Calu3 (cell line): ENCODE results near the gene ODF2. TPM values are rescaled to one million over a fixed set of nuclear protein-coding genes. Genes with fewer than 3 reads are reported as not detected.

Experiments
- BruUV-seq: library from RNA; stranded (reverse); fragments of 400-500 nt; replicated peaks from 2 replicates; lab custom pipeline; 2021; lab: Mats Ljungman, UMichigan
- CTCF ChIA-PET: fragments of 300-600 bp; sonication (Branson Sonifier 250); formaldehyde crosslinking; loops from one replicate; lab custom pipeline; 2022; ENCODE audit warnings: antibody characterized with exemption; lab: Charles Lee
- DNase-seq: peaks from one replicate; pipeline ENCODE4 v3.0.0; 2022
- H3K27ac Mint-ChIP-seq: one replicate; pipeline ENCODE4 v1.8.0; 2022; ENCODE audit warnings: mixed read lengths; ENCODE audit not compliant: unreplicated experiment
- H3K27me3 Mint-ChIP-seq: one replicate; pipeline ENCODE4 v1.8.0; 2022; ENCODE audit warnings: mixed read lengths; ENCODE audit not compliant: unreplicated experiment
- H3K36me3 Mint-ChIP-seq: one replicate; pipeline ENCODE4 v1.8.0; 2022; ENCODE audit warnings: mild to moderate bottlenecking, moderate library complexity, mixed read lengths; ENCODE audit not compliant: insufficient read depth, unreplicated experiment
- H3K4me1 Mint-ChIP-seq: one replicate; pipeline ENCODE4 v1.8.0; 2022; ENCODE audit warnings: mild to moderate bottlenecking, low read depth, mixed read lengths; ENCODE audit not compliant: unreplicated experiment
- H3K4me3 Mint-ChIP-seq: one replicate; pipeline ENCODE4 v1.8.0; 2022; ENCODE audit warnings: mild to moderate bottlenecking, low read depth, moderate library complexity, mixed read lengths; ENCODE audit not compliant: unreplicated experiment
- H3K9me3 Mint-ChIP-seq: one replicate; pipeline ENCODE4 v1.8.0; 2022; ENCODE audit warnings: low read depth, mixed read lengths; ENCODE audit not compliant: unreplicated experiment
- intact Hi-C: fragments of 100-400 bp; cut with micrococcal nuclease; formaldehyde crosslinking; loops from one replicate; pipeline ENCODE4 v1.10.0; 2022; ENCODE audit not compliant: unreplicated experiment
- total RNA-seq: library from RNA; stranded (reverse); gene quantifications from 2 replicates; pipeline ENCODE4 v1.2.3, GENCODE V29; 2022
- TF ChIP-seq, protein P1 (sequence below): fragments of 200-600 bp; IDR thresholded peaks from one replicate; pipeline ENCODE4 v1.8.0; 2022; ENCODE audit warnings: antibody characterized with exemption; ENCODE audit not compliant: unreplicated experiment

The ODF2 gene
- total RNA-seq, 1 experiment from 2014 or later: 33.6 TPM

GRCh38 chr9:128484686-128485413, 29.0 kb downstream of the ODF2 start:
- Mint-ChIP-seq H3K9me3 (no peaks in the 10 kb centered on the region), H3K27me3 (no peaks in the 10 kb centered on the region), H3K4me1 (no peaks in the 10 kb centered on the region), H3K27ac (no peak overlapping the region), H3K36me3 (peaks cover 5% of the 10 kb centered on the region), H3K4me3 (no peak overlapping the region)
- DNase-seq: no peak
- CTCF ChIA-PET: no interaction called here
- TF ChIP-seq, protein P1, sequence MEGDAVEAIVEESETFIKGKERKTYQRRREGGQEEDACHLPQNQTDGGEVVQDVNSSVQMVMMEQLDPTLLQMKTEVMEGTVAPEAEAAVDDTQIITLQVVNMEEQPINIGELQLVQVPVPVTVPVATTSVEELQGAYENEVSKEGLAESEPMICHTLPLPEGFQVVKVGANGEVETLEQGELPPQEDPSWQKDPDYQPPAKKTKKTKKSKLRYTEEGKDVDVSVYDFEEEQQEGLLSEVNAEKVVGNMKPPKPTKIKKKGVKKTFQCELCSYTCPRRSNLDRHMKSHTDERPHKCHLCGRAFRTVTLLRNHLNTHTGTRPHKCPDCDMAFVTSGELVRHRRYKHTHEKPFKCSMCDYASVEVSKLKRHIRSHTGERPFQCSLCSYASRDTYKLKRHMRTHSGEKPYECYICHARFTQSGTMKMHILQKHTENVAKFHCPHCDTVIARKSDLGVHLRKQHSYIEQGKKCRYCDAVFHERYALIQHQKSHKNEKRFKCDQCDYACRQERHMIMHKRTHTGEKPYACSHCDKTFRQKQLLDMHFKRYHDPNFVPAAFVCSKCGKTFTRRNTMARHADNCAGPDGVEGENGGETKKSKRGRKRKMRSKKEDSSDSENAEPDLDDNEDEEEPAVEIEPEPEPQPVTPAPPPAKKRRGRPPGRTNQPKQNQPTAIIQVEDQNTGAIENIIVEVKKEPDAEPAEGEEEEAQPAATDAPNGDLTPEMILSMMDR: no peak
- intact Hi-C loops: no loop called here
- no TSS peak for BruUV-seq

- Mint-ChIP-seq H3K4me3 (no peak overlapping the region), H3K27me3 (no peaks in the 10 kb centered on the region), H3K27ac (no peak overlapping the region), H3K4me1 (no peaks in the 10 kb centered on the region), H3K36me3 (peaks cover 5% of the 10 kb centered on the region), H3K9me3 (no peaks in the 10 kb centered on the region)
- CTCF ChIA-PET: no interaction called here
- TF ChIP-seq, protein P1: no peak
- intact Hi-C loops: no loop called here
- no peak for DNase-seq
- no TSS peak for BruUV-seq
These were observed 29.6 kb downstream of the ODF2 start for GRCh38 chr9:128485414-128485855.

GRCh38 chr9:128486201-128486600, 30.4 kb downstream of the ODF2 start:
- DNase-seq: no peak
- Mint-ChIP-seq H3K4me3 (no peak overlapping the region), H3K27ac (no peak overlapping the region), H3K4me1 (no peaks in the 10 kb centered on the region), H3K36me3 (peaks cover 5% of the 10 kb centered on the region), H3K9me3 (no peaks in the 10 kb centered on the region), H3K27me3 (no peaks in the 10 kb centered on the region)
- CTCF ChIA-PET: no interaction called here
- no TSS peak for BruUV-seq
- intact Hi-C loops: no loop called here
- TF ChIP-seq, protein P1: no peak

DNA sequence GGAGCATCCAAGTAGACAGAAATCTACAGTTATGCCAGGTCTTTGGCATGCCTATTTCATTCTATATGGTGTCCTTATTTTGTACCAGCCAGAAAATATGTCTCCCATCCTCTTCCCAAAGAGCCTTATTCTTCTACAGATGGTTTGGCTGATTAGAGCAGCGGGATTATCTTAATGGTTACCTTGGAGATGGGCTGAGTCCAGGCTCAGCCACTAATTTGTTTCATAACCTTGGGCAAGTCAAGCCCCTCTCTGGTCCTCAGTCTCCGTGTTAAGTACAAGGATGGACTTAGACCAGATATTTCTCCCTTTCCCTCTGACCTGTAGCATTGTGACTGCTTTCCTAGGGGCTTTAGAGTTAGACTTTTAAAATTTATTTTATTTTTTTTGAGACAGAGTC, 37.6 kb downstream of the ODF2 start:
- TF ChIP-seq, protein P1: no peak
- Mint-ChIP-seq H3K4me1 (no peaks in the 10 kb centered on the region), H3K27ac (no peak overlapping the region), H3K36me3 (peaks cover 6% of the 10 kb centered on the region), H3K27me3 (no peaks in the 10 kb centered on the region), H3K4me3 (no peak overlapping the region), H3K9me3 (no peaks in the 10 kb centered on the region)
- intact Hi-C loops: no loop called here
- no peak for DNase-seq
- no TSS peak for BruUV-seq
- CTCF ChIA-PET: no interaction called here
